HepG2 (cell line): ENCODE measurements around the gene NRL. TPM values are rescaled to one million over a fixed set of nuclear protein-coding genes. Genes with fewer than 3 reads are reported as not detected.

Experiments used
- CEBPG ChIP-seq: IDR thresholded peaks from 2 replicates; pipeline ENCODE4 v1.6.1; 2016
- DMAP1 ChIP-seq: IDR thresholded peaks from 2 replicates; pipeline ENCODE4 v1.6.1; 2016
- ELK4 ChIP-seq: sonication (generic); formaldehyde crosslinking; IDR thresholded peaks from 2 replicates; pipeline ENCODE4 v1.9.0; 2021; ENCODE audit warnings: missing genetic modification reagents, borderline replicate concordance
- KDM4B ChIP-seq: sonication (generic); formaldehyde crosslinking; IDR thresholded peaks from 2 replicates; pipeline ENCODE4 v1.4.0; 2020; ENCODE audit warnings: missing genetic modification reagents
- MAF1 ChIP-seq: sonication (generic); formaldehyde crosslinking; IDR thresholded peaks from 2 replicates; pipeline ENCODE4 v1.5.0; 2020; ENCODE audit warnings: missing genetic modification reagents, borderline replicate concordance
- MTF1 ChIP-seq: sonication (generic); formaldehyde crosslinking; IDR thresholded peaks from 2 replicates; pipeline ENCODE4 v1.5.0; 2020; ENCODE audit warnings: missing genetic modification reagents
- NR2C2 ChIP-seq: sonication (generic); formaldehyde crosslinking; IDR thresholded peaks from 2 replicates; pipeline ENCODE4 v1.4.0; 2020; ENCODE audit warnings: missing genetic modification reagents, mild to moderate bottlenecking, moderate library complexity, borderline replicate concordance
- PHF21A ChIP-seq: sonication (generic); formaldehyde crosslinking; IDR thresholded peaks from 2 replicates; pipeline ENCODE4 v1.5.0; 2020; ENCODE audit warnings: mild to moderate bottlenecking, missing genetic modification reagents
- RARA ChIP-seq: IDR thresholded peaks from 2 replicates; pipeline ENCODE4 v1.6.1; 2016; ENCODE audit warnings: missing genetic modification reagents, missing compliant biosample characterization
- RFX1 ChIP-seq: fragments of 450-650 bp; IDR thresholded peaks from 2 replicates; pipeline ENCODE4 v1.6.1; 2017
- RFX5 ChIP-seq: IDR thresholded peaks from 2 replicates; pipeline ENCODE4 v1.6.1; 2011; ENCODE audit warnings: low read depth, low read length, improper control_type of control experiment
- SAFB2 ChIP-seq: sonication (generic); formaldehyde crosslinking; IDR thresholded peaks from 2 replicates; pipeline ENCODE4 v1.5.1; 2020; ENCODE audit warnings: missing genetic modification reagents, low read depth, mild to moderate bottlenecking, borderline replicate concordance
- SALL1 ChIP-seq: sonication (generic); formaldehyde crosslinking; IDR thresholded peaks from 2 replicates; pipeline ENCODE4 v1.8.0; 2022; ENCODE audit warnings: mild to moderate bottlenecking, missing genetic modification reagents
- SP140L ChIP-seq: sonication (generic); formaldehyde crosslinking; IDR thresholded peaks from 2 replicates; pipeline ENCODE4 v1.4.0; 2020; ENCODE audit warnings: missing genetic modification reagents, borderline replicate concordance
- ZFY ChIP-seq: sonication (generic); formaldehyde crosslinking; IDR thresholded peaks from 2 replicates; pipeline ENCODE4 v1.4.0; 2020; ENCODE audit warnings: missing genetic modification reagents
- ZNF143 ChIP-seq: sonication (generic); formaldehyde crosslinking; IDR thresholded peaks from 2 replicates; pipeline ENCODE4 v1.4.0; 2020; ENCODE audit warnings: missing genetic modification reagents
- ZNF367 ChIP-seq: sonication (generic); formaldehyde crosslinking; IDR thresholded peaks from 2 replicates; pipeline ENCODE4 v1.4.0; 2020; ENCODE audit warnings: missing genetic modification reagents, borderline replicate concordance
- ZNF431 ChIP-seq: sonication (generic); formaldehyde crosslinking; IDR thresholded peaks from 2 replicates; pipeline ENCODE4 v1.9.0; 2022; ENCODE audit warnings: missing genetic modification reagents, low read depth, mild to moderate bottlenecking, borderline replicate concordance
- ZNF75D ChIP-seq: sonication (generic); formaldehyde crosslinking; IDR thresholded peaks from 2 replicates; pipeline ENCODE4 v1.8.1; 2023; ENCODE audit warnings: missing genetic modification reagents, mild to moderate bottlenecking, borderline replicate concordance
- ZNF790 ChIP-seq: sonication (generic); formaldehyde crosslinking; IDR thresholded peaks from 2 replicates; pipeline ENCODE4 v1.8.0; 2022; ENCODE audit warnings: missing genetic modification reagents, mild to moderate bottlenecking, borderline replicate concordance
- ZSCAN5A ChIP-seq: sonication (generic); formaldehyde crosslinking; IDR thresholded peaks from 2 replicates; pipeline ENCODE4 v1.8.0; 2022; ENCODE audit warnings: mild to moderate bottlenecking, missing genetic modification reagents, borderline replicate concordance
- polyA plus RNA-seq, 8 experiments: library from polyadenylated mRNA; depleted of rRNA in 3 of 8; stranded (reverse) in 7 of 8; unstranded in 1 of 8; fragments of >200 nt; fragmentation: Illumina TruSeq in 4 of 8; extraction: Trizol in 4 of 8; gene quantifications; 2 replicates each; pipeline versions ENCODE4 v1.2.1 to v1.2.3, GENCODE V29; 2011 to 2016; ENCODE audit warnings: low read depth in 4 of 8, missing spikeins in 1 of 8, mixed read lengths in 1 of 8; ENCODE audit not compliant: insufficient read depth in 1 of 8
- total RNA-seq, 5 experiments: library from RNA; depleted of rRNA; stranded (reverse); fragments of >200 nt; fragmentation: Illumina TruSeq; extraction: Trizol; gene quantifications; 2 replicates each; pipeline ENCODE4 v1.2.3, GENCODE V29; 2016; ENCODE audit warnings: low read depth in 1 of 5
- TF ChIP-seq, protein P1 (sequence below): sonication (generic); formaldehyde crosslinking; IDR thresholded peaks from 2 replicates; pipeline ENCODE4 v1.5.0; 2020; ENCODE audit warnings: mild to moderate bottlenecking, missing genetic modification reagents, moderate library complexity
- TF ChIP-seq, protein P2 (sequence below): fragments of 450-650 bp; IDR thresholded peaks from 2 replicates; pipeline ENCODE4 v1.6.1; 2017; ENCODE audit warnings: mild to moderate bottlenecking

Gene NRL
- total and polyA plus RNA-seq, 2 of the 13 experiments (the other 11 are each of a cell fraction or from before 2014, with no cell fraction given): 2.5 to 4.7 TPM

DNA sequence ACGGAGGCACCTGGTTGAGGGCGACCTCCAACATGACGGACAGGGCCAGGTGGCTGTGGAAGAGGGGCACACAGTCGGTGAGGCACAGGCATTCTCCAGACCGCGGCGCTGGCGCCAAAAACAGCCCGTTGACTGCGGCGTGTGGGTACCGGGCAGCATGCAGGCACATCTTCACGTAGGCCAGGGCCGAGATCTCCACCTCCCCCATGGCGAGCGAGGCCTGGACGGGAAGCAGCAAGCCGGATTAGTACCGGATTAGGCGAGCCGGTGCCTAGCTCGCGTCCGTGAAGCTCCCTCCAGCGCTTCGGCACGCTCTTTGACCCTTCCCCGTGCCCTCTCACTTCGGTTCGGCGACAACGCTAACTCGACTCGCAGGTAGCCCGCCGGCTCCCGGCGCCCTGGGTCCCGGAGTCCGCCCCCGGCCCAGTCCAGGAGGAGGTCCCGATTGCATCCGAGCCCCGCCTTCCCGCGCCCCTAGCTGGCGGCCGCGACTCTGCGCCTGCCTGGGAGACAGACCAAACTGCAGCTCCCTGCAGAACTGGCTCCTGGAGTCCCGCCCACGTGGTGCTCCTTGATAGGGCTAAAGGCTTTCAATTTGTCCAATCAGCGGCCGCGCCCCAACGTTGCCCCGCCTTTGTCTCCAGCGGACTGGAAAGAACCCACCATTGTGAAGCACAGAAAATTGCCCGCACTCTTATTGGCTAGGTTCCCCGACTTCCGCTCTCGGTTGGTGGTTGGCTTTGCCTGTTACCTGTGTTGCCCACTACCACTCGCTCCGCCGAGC lies 26.5 kb upstream of the NRL start, which contains the start of gene EMC9 (continued):
- TF ChIP-seq SP140L (no peak; the same call in 1 of the 2 replicates), MTF1 (CRISPR knock-in tag) (0 out of 2 replicates have a peak, but pooled peaks have one; percentile 29), NR2C2 (peak; percentile 83), SALL1 (CRISPR knock-in tag) (no peak), RFX5 (peak; percentile 95), ZNF790 (CRISPR knock-in tag) (no peak), ZSCAN5A (CRISPR knock-in tag) (peak; percentile 74), ZNF431 (CRISPR knock-in tag) (no peak), DMAP1 (peak; percentile 90; the same call in 1 of the 2 replicates), PHF21A (CRISPR knock-in tag) (no peak), KDM4B (peak; percentile 96), ELK4 (no peak; the same call in 1 of the 2 replicates), RFX1 (no peak; the same call in 1 of the 2 replicates), SAFB2 (CRISPR knock-in tag) (peak; percentile 99), MAF1 (CRISPR knock-in tag) (peak; percentile 95), ZNF367 (CRISPR knock-in tag) (no peak; the same call in 1 of the 2 replicates), CEBPG (CRISPR knock-in tag) (peak; percentile 47), ZNF75D (CRISPR knock-in tag) (no peak), ZFY (CRISPR knock-in tag) (peak; percentile 98), ZNF143 (CRISPR knock-in tag) (no peak; the same call in 1 of the 2 replicates), RARA (peak; percentile 35; the same call in 1 of the 2 replicates)
- TF ChIP-seq, protein P1, sequence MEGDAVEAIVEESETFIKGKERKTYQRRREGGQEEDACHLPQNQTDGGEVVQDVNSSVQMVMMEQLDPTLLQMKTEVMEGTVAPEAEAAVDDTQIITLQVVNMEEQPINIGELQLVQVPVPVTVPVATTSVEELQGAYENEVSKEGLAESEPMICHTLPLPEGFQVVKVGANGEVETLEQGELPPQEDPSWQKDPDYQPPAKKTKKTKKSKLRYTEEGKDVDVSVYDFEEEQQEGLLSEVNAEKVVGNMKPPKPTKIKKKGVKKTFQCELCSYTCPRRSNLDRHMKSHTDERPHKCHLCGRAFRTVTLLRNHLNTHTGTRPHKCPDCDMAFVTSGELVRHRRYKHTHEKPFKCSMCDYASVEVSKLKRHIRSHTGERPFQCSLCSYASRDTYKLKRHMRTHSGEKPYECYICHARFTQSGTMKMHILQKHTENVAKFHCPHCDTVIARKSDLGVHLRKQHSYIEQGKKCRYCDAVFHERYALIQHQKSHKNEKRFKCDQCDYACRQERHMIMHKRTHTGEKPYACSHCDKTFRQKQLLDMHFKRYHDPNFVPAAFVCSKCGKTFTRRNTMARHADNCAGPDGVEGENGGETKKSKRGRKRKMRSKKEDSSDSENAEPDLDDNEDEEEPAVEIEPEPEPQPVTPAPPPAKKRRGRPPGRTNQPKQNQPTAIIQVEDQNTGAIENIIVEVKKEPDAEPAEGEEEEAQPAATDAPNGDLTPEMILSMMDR (CRISPR knock-in tag): peak; percentile 53
- TF ChIP-seq, protein P2, sequence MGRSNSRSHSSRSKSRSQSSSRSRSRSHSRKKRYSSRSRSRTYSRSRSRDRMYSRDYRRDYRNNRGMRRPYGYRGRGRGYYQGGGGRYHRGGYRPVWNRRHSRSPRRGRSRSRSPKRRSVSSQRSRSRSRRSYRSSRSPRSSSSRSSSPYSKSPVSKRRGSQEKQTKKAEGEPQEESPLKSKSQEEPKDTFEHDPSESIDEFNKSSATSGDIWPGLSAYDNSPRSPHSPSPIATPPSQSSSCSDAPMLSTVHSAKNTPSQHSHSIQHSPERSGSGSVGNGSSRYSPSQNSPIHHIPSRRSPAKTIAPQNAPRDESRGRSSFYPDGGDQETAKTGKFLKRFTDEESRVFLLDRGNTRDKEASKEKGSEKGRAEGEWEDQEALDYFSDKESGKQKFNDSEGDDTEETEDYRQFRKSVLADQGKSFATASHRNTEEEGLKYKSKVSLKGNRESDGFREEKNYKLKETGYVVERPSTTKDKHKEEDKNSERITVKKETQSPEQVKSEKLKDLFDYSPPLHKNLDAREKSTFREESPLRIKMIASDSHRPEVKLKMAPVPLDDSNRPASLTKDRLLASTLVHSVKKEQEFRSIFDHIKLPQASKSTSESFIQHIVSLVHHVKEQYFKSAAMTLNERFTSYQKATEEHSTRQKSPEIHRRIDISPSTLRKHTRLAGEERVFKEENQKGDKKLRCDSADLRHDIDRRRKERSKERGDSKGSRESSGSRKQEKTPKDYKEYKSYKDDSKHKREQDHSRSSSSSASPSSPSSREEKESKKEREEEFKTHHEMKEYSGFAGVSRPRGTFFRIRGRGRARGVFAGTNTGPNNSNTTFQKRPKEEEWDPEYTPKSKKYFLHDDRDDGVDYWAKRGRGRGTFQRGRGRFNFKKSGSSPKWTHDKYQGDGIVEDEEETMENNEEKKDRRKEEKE: no peak
